GM19240 (cell line): ENCODE measurements around the gene EMC10.
"Not testable (repeated sequence)": the region's sequence is repeated elsewhere in the genome, so short reads cannot be mapped to it uniquely, and the experiment has no call there.

Source experiments
- DNase-seq: peaks from one replicate; pipeline ENCODE4 v3.0.0; 2011; ENCODE audit warnings: low spot score; ENCODE audit not compliant: insufficient read length

Gene EMC10

GRCh38 chr19:50512999-50513745, 36.9 kb downstream of the EMC10 start:
- no peak for DNase-seq

DNA sequence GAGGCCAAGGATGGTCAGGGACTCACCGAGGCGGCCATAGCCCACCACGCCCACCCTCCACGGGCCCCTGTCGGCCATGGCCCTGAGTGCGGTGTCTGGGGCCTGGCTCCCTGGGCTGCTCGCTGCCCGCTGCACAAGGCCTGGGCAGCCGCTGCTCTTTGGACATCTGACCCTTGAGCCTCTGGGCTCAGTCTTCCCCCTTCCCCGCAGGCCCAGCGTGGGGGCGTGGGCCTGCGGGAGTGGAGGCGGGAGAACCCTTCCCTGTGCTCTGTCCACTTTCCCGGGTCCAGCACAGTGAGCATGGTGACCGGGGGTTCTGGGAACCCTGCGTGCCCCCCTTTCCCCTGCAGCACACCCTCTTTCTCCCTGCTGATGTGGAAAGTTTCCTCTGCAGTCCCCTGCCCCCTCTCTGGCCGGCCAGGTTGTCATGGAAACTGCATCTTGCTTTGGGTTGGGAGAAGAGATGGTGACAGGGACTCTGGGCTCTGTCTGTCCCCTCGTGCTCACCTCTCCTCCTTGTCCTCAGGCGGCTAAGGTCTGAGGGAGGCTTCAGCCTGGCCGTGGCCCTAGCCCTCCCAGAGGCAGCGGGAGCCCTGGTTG, 37.5 kb downstream of the EMC10 start, which contains the start of gene ASPDH:
Gene ASPDH (minus strand): TSS at position 168 of the 600 bp plus-strand sequence. CDS start 90 bp downstream, at position 78.
- no peak for DNase-seq

DNA sequence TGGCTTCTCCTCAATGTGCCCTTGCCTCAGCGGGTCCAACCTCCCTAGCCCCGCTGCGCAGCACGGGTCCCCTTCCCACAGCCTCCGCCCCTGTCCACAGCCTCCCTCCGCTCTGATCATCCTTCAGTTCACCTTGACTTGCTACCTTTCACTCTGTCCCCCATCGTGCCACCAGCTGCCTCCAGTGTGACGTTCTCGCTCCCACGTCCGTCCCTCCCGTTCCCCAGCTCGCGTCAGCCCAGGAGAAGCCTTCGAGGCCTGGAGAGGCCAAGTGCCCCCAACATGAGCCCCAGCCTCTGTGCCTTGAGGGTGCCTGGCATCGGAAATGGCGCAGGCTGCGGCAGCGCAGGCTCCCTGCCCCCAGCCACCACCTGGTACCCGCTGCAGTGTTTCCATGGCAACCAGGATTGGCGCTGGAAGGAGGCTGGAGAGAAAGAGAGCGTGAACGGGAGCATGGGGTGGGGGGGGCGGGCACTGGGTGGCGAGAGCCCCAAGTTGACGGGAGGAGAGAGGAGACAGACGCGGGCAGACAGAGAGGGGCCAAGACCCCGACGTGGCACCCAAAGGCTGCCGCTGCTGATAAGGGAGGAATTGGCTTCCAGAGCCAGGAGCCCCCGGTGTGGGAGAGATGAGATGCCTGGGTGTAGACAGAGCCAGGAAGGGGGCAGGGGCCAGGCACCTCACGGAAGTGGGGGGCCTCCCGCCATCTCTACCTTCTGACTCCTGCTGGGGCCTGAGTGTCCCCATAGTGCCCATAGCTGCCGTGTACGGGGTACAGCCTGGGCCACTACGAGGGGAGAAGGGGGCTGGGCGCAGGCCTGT, 38.2 kb downstream of the EMC10 start:
- DNase-seq: no peak

GRCh38 chr19:50515168-50515561, 38.9 kb downstream of the EMC10 start:
- DNase-seq: no peak

DNA sequence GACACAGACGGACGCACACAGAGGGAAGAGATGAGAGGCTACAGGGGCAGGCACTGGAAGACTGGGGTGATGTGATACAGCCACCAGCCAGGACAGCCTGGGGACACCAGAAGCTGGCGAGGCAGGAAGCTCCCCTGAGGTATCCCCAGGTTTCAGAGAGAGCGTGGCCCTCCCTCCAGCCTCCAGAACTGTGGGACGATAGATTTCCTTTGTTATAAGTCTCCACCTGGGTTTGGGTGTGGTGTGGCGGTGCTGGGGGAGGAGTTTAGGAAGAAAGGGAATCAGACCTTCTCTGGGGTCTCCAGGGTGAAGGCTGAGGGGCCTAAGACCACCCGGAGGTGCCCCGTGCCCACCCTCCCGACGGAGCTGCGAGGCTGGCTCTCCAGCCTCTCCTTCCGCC, 40.1 kb downstream of the EMC10 start:
- no peak for DNase-seq

DNA sequence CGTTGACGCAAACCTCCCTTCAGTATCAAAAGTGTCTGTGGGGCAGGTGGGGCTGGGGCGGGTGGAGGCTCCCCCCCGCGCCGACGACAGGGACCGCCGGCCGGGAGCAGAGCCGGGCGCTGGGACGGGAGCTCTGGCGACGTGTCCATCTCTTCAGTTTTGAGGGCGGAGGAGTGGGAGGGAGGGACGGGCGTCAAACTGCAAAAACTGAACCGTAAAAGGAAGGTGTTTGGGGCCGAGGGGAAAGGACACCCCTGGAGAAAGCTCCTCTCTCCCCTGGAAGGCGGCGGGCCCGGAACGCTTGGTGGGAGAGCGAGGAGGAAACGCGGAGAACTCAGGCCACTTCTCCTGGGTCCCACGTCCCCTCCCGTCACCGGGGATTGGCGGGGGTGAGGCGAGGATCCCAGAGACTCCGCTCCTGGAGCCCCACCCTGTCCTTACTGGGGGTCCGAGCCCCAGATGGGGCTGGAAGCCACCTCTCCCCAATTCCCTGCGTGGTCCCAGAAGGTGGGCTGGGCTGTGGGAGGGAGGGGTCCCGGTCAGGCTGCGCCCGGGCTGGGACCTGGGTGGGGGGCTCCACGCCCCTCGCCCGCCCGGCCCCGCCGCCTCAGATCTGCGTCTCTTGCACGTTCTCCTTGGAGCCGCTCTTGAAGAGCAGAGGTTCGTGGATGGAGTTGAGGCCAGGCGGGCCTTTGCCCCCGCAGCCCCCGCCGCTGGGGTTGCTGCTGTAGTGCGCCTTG, 40.8 kb downstream of the EMC10 start:
- DNase-seq: no peak

- no peak for DNase-seq
These were observed 41.4 kb downstream of the EMC10 start for GRCh38 chr19:50517704-50518075.

- no peak for DNase-seq
These were observed 42.0 kb downstream of the EMC10 start for GRCh38 chr19:50518091-50519005.

DNA sequence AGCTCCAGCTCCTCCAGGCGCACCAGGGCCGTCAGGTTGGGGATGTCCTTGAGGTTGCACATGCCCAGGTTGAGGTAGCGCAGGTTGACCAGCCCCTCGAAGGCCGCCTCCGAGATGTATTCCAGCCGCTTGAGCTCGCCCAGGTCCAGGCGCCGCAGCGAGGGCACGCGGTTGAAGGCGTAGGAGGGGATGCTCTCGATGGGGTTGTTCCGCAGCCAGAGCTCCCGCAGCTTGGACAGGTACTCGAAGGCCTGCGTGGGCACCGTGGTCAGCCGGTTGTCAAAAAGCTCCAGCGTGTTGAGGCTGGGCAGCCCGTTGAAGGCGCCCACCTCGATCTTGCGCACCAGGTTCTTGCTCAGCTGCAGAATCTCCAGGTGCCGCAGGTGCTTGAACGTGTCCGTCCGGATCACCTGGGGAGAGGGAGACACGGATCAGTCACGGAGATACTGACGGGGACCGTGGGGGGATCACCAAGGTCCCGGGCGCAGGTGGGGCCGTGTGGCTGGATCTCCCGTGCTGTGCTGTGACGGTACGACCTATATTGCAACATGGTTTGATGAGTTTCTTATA, 42.8 kb downstream of the EMC10 start:
- DNase-seq: no peak

GRCh38 chr19:50520822-50521465, 44.6 kb downstream of the EMC10 start:
- no peak for DNase-seq

DNA sequence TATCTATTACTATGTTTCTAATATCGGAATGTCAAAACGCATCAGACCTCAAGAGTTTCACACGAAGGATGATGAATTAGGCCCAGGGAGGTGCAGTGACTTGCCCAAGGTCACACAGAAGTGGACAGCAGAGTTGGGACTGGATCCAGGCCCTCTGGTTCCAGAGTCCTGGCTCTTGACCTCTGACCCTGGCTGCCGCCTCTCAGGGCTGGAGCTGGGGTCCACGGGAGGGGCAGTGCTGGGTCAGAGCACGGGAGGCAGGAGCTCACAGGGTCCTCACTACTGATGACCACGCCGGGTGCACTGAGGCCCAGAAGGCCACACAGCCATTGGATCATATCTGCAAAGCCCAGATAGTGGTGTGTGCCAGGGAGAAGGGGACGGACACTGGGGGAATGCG, 46.6 kb downstream of the EMC10 start:
- no peak for DNase-seq

DNA sequence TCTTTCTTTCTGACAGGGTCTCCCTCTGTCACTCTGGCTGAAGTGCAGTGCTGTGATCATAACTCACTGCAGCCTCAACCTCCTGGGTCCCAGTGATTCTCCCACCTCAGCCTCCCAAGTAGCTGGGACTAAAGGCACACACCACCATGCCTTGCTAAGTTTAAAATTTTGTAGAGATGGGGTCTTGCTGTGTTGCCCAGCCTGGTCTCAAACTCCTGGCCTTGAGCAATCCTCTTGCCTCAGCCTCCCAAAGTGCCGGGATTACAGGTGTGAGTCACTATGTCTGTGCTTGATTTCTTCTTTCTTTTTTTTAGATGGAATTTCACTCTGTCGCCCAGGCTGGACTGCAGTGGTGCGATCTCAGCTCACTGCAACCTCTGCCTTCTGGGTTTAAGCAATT, 51.7 kb downstream of the EMC10 start:
- not testable (repeated sequence) for DNase-seq

GRCh38 chr19:50531171-50531612, 54.9 kb downstream of the EMC10 start:
- no peak for DNase-seq

- DNase-seq: no peak
These were observed 56.6 kb downstream of the EMC10 start for GRCh38 chr19:50532952-50533351.

GRCh38 chr19:50534478-50534877, 58.2 kb downstream of the EMC10 start:
- DNase-seq: no peak

DNA sequence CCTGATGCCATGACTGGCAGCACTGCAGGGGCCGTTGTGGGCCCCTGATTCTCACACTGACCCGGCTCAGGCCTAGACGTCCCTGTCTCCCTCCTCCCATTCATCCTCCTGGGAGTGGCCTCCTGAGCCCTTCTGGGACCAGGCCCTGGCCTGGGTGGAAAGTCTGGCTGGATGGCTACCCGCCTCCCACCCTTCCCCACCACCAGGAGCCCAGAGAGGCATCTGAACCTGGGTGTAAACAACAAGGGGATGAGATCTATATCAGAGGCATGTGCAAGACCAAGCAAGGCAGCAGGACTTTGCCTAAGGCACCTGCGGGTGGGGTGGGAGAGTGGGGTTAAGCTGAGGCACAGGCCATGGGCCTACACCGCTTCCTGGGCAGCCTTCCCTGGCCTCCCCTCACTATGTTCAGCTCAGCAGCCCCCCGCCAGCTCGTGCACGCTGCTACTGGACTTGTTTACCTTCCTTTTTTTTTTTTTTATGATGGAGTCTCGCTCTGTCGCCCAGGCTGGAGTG, 59.4 kb downstream of the EMC10 start:
- no peak for DNase-seq

DNA sequence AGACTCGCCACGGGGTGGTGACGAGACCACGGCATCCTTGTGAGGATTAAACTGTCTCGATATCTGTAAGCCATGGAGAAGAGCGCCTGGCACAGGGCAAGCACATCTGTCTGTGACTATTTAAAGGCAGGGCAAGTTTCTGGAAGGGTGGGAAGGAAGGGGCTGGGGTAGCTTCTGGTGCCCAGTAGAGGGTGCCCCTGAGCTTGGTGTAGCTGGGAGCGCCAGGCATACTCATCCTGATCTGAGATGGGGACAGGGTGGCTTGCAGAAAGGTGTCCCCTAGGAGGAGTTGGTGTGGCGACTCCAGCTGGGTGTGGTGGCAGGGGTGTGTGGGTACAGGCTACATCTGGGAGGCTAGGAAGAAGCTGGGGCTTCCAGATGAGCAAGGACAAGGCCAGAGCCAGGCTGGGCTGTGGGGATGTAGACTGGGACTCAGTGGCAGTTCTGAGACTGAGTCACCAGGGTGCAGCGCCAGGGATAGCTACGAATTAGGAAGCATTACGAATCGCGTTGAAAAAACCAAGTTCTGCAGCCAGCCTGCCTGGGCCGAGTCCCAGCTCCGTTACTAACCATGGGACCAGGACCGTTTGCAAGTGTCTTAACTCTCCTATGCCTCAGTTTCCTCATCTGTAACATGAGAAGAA, 60.5 kb downstream of the EMC10 start:
- DNase-seq: no peak

- DNase-seq: no peak
These were observed 61.0 kb downstream of the EMC10 start for GRCh38 chr19:50537306-50537685.

GRCh38 chr19:50537769-50538230, 61.5 kb downstream of the EMC10 start:
- peak; percentile 73 for DNase-seq
